GM18511 (cell line): ENCODE results near the gene ETFA.
"Not testable (repeated sequence)": the region's sequence is repeated elsewhere in the genome, so short reads cannot be mapped to it uniquely, and the experiment has no call there.

Experiments
- ATAC-seq: cut with Tn5 transposase; IDR thresholded peaks from one replicate; pipeline ENCODE4 v1.9.1; 2021; ENCODE audit warnings: mild to moderate bottlenecking, moderate library complexity; ENCODE audit not compliant: unreplicated experiment

Gene ETFA

DNA sequence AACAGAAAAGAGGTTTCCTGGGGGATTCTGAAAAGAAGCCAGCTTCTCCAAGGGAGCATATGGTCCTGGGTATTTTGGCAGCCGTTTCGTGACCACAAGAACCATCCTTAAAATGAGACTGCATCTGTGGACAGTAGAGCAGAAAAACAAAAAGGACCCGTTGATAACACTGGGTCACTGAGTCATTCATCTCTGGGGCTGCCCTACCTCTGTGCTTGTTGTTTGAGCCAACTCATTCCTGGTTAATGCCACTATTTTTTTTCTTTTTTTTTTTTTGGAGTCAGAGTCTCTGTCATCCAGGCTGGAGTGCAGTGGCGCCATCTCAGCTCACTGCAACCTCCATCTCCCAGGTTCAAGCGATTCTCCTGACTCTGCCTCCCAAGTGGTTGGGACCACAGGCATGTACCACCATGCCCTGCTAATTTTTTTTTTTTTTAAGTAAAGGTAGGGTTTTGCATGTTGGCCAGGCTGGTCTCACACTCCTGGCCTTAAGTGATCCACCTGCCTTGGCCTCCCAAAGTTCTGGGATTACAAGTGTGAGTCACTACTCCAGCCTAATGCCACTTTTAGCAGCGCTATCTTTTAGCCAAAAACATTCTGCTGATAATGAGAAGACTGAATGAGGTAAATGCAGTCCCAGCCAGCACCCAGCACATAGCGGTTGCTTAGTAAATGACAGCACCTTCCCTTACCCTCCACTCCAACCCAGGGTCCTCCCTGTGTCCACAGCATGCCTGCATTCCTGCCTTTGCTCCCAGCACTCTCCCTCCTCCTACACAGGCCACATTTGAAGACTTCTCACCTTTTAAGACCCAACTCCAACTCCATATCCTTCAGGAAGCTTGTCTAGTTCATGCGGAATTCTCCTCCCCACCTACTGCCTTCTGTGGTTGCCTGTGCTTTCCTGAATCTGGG lies 16.2 kb upstream of the ETFA start:
- ATAC-seq = no peak

DNA sequence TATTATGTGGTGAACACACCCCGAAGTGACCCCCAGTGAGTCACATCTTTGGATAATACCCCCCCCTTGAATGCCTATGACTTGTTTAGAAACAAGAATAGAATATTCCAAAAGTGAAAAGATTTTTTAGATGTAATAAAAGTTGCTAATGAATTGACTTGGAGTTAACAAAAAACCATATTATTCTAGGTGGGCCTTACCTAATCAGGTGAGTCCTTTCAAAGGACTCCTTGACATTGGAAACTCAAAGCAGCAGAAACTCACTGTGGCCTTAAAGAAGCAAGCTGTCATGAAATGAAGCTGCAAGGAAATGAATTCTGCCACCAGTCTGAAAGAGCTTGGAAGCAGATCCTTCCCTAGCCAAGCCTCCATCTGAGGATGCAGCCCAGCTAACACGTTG lies 14.4 kb upstream of the ETFA start:
- ATAC-seq = no peak

DNA sequence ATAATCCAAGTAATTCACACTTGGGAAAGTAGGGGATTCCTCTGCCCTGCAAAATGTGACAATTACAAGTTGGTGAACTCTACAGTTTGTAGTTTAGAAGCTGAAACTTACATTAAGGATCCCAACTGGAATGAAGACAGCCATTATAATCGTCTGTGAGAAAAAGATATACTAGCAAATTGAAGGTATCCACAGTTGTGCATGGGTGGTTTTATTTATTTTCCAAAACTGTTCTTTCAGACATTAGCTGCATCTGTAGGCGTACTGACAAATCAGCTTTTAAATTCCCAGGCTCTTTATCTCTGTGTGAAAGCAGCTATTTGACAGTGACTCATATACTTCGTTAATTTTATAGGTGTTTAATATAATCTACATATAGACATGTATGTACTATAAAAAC lies 12.8 kb upstream of the ETFA start:
- ATAC-seq = no peak

DNA sequence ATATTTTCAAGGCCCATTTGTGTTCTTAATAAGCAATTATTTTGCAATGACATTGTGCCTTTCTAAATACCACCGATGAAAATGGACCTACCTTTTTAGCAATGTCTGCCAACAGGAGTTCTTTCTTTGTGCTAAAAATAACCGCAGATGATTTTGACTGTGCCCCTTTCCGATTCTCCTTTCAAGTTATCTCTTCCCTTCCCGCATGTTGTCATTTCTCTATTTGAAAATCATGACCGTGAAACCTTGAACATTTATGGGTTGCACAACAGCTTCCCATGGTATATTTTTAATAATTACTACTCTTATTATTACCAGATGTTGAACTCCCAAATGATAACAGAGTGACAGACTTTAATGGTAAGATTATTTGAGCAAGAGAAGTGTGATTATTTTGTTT lies 10.3 kb upstream of the ETFA start:
- ATAC-seq = no peak

DNA sequence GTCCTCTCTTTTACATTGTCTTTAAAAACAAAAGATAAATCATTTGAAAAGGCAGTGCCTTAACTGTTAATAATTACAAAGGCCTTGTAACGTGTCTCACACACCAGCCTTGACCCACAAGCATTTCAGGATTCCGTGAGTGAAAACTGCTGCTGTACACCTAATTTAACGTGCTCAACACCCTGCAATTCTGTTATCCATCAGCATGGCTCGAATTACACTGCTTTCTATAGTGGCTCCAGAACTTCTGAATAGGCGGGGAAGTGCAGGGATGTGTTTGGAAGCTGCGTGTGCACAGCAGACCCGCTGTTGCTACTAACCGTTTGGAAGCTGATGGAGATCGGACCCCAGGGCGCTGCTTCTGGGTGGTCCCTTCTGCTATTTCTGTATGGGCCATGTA lies 9.9 kb upstream of the ETFA start:
- ATAC-seq = no peak

DNA sequence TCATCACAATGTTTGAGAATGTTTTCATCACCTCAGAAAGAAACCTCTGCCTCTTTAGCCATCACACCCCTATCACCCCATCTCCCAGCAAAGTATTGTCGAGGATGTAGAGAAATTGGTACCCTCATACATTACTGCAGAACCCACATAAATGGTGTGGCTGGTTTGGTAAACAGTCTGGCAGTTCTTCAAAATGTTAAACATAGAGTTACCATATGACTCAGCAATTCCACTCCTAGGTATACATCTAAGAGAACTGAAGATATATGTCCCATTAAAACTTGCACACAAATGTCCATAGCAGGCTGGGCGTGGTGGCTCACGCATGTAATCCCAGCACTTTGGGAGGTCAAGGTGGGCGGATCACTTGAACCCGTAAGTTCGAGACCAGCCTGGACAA lies 8.7 kb upstream of the ETFA start:
- ATAC-seq = no peak

DNA sequence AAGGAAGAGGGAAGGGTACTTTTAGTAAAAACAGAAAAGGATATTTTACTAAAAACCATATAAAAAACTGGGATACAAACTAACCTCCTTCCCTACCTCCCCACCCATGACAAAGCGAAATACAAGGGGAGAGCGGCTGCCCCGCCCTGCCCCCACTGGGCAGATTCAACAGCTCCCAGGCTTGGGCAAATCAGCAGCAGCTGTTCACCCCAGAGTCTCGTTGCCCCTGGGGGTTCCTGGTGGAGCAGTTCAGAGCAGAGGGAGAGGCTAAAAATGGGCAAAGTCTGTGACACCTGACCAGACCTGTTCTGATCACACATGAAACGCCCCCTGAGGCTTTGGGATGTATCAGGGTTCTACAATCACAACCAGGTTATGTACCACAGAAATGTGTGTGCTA lies 2.5 kb upstream of the ETFA start:
- ATAC-seq = no peak

DNA sequence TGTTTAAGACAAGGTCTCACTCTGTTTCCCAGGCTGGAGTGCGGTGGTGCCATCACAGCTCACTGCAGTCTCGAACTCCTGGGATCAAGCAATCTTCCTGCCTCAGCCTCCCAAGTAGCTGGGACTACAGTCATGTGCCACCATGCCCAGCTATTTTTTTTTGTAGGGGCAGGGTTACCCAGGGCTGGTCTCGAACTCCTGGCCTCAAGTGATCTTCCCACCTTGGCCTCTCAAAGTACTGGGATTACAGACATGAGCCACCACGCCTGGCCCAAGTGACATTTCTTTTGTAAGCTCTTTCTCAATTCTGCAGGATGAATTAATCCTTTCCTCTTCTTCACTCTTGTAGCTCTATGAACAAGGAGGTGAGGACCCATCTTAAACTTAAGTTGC lies 1.9 kb upstream of the ETFA start:
- not testable (repeated sequence) for ATAC-seq

DNA sequence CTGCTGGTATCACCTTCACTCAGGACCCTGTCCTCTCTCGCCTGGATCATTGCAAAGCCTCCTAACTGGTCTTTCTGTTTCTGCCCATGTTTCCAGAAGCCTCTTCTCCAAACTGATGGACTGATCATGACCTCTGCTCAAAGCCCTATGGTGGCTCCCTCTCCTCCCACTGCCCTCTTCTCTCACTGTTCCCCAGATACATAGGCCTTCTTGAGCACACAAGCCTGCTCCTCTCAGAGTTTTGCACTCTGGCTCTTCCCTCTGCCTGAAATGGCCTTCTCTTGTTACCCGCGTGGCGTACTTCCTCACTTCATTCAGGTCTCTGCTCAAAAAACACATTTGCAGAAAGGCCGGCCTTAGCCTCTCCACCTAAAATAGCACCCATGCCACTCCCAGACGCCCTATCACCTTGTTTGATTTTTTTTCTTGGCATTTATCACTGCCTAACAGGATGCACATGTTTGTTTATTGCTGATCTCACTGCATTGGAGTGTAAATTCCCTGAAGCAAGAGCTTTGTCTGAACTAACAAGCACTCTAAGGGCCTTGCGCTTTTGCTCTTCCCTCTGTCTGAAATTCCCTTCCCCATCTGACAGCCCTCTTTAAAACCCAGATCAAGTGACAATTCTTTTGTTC lies 1.4 kb upstream of the ETFA start:
- ATAC-seq = no peak

DNA sequence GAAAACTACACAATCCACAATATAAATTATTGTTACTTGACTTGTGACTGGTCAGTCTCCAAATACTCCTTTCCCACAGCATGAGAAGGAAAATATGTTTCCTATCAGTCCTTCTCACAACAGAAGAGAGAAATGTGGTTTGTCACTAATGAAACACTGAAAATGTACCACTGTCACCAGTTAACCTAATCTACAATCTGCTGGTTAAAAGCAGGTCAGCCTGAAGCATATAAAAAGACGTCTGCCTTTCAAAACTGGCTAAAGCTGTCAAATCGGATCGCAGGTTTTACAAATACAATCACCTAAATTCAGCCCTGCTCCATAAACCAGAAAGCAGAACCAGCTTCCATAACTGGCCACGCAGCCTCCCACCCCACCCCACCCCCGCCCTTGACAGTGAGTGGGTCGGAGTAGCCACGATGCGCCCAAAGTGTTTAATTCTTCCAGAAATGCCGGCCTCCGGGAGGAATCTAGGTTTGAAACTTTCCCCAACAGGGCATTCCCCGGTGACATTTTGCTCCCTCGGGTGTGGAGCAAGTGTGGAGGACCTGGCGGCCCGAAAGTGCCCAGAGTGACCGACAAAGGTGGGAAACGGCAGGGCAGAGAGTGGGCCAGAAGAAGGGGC lies 682 bp downstream of the ETFA start:
- no peak for ATAC-seq

DNA sequence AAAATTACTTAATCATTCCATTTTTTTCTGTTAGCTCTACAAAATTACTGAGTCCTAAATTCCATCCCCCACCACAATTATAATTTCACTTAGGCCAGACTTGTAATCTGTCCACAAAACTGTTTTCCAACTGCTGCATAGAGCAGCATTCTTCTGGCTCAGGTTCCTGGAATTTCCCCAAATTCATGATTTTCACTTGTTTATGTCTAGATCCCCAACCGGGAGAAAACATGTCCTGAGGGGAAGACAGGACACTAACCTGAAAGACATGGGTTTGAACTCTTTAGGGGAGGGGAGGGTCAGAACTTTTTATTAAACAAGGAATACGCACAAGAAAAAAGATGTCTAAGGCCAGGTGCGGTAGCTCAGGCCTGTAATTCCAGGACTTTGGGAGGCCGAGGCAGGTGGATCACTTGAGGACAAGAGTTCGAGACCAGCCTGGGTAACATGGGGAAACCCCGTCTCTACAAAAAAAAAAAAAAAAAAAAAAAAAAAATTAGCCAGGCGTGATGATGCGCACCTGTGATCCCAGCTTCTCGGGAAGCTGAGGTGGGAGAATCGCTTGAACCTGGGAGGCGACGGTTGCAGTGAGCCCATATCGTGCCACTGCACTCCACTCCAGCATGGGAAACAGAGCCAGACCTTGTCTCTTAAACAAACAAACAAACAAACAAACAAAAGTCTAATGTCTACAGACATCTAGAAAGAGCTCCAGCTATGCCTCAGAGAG lies 1.5 kb downstream of the ETFA start:
- no peak for ATAC-seq

DNA sequence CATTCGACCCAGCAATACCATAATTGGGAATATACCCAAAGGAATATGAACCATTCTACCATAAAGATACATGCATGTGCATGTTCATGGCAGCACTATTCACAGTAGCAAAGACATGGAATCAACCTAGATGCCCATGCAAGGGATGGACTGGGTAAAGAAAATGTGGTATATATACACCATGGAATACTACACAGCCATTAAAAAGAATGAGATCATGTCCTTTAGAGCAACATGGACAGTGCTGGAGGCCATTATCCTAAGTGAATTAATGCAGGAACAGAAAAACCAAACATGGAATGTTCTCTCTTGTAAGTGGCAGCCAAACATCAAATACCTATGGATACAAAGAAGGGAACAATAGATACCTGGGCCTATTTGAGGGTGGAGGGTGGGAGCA lies 7.4 kb downstream of the ETFA start:
- ATAC-seq = no peak

DNA sequence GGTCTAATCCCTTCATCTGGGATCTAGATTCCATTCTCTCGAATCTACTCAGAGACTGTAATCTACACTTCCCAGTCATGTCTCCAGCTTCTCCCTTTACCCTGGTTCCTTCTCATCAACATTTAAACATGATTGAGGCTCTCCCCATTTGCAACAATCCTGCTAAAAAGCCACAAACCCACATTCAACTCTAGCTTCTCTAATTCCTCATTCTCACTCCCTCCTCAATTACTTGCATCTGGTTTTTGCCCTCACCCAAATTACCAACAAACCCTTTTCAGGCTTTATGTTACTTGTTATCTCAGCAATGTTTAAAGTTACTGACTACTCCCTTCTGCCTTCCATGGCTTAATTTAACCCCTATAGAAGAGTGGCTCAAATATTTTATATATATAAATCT lies 11.5 kb downstream of the ETFA start:
- ATAC-seq = no peak

DNA sequence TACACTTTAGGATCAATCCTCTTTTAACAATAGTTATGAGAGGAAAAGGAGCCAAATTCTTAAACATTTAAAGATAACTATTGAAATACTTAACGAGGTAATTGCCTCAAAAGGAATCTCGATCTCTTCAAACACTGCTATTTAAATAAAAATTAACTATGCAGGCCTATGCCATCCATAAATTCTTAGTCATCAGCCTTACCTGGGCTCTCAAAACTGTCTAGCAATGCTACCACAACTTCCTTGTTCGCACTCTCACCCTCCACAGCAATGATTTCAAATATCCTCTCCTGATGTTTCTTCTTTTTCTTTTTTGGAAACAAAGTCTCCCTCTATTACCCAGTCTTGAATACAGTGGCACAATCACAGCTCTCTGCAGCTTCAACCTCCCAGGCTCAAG lies 12.3 kb downstream of the ETFA start:
- ATAC-seq = no peak

DNA sequence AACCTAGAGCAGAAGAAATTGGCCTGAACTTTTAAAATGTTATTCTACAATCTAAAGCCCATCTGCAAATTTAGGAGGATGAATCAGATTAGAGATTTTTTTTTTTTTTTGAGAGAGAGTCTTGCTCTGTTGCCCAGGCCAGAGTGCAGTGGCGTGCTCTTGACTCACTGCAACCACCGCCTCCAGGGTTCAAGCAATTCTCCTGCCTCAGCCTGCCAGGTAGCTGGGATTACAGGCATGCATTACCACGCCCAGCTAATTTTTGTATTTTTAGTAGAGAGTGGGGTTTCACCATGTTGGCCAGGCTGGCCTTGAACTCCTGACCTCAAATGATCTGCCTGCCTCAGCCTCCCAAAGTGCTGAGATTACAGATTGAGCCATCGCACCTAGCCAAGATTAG lies 13.3 kb downstream of the ETFA start:
- not testable (repeated sequence) for ATAC-seq

DNA sequence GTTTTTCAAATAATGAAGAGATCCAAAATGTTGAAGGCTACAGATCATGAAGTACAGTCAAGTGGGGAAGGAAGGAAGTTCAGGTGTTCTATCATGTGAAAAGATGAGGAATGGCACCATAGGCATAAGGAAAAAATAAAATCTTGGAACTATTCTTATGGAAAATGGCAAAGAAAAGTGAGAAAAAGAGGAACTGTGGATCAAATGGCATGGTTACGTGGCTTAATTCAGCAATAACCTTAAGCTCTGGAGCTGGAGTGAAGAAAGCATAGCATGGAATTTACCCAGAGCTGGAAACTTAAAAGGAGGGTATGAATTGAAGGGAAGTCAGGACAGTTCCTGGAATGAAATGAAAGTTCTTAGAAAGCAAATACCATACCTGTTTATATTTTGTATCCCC lies 14.4 kb downstream of the ETFA start:
- no peak for ATAC-seq

DNA sequence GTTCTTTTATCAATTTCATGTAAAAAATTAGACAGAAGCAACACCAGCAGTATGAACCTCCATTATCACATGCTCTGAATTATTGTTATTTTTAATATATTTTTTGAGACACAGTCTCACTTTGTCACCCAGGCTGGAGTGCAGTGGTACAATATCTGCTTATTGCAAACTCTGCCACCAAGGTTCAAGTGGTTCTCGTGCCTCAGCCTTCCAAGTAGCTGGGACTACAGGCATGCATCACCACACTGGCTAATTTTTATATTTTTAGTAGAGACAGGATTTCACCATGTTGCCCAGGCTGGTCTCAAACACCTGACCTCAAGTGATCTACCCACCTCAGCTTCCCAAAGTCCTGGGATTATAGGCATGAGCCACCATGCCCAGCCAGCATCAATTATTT lies 16.8 kb downstream of the ETFA start:
- ATAC-seq = not testable (repeated sequence)

DNA sequence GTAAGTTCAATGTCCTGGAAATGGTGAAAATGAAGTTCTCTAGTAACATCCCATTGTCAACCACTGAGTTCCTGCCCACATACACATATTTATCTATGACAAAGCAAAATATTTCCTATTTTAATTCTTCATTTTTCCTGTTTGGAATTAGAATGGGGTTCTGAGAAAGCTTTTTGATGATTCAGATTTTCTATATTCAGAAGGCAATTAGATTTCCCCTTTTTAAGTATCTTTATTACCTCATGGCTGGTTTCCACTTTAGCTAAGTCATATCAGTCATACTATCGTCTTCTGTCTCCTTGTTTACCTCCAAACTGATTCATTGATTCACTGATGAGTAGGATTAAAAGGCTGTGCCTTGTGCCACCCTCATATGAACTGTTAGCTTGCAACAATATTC lies 17.9 kb downstream of the ETFA start:
- no peak for ATAC-seq

DNA sequence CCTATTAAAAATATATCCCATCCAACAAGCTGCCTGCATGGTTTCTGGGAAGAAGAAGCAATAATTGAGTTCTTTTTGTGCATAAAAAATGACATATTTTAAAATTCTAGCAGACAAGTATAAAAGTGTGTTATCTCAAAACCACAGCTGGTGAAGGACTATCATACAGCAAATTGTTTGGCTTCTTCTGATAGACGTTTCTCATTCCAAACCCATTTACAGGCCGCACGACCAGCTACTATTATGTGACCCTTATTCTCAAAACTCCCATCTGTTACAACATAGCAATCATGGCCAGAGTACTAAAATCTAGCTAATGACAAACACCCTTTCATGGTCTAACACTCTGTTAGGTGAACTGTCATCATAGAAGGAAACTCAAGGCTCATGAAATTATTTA lies 21.7 kb downstream of the ETFA start:
- no peak for ATAC-seq

DNA sequence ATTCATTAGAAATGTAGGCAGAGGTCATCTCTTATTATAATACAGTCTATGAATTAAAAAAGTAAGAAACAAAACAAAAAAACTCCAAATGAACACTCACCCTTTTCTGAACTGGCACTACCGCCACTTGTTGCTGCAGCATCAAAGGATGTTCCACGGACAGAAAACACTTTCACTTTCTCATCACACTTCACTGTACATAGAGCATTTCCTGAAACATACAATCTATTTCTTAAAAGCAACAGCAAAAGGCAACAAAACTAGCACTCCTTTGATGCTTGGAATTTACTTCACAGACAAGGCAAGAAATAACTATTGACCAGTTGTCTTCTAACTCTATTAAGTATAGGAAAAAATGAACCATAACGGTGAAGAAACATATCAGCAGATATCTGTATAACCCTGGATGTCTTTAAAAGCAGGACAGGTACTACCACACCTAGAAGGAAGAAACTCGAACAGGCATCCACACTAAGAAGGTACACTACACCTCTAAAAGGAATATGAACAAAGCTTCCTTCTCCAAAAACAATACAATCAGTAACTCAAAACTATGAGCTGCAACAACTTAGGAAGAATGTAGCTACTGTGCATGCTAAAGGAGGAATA lies 24.9 kb downstream of the ETFA start:
- no peak for ATAC-seq

DNA sequence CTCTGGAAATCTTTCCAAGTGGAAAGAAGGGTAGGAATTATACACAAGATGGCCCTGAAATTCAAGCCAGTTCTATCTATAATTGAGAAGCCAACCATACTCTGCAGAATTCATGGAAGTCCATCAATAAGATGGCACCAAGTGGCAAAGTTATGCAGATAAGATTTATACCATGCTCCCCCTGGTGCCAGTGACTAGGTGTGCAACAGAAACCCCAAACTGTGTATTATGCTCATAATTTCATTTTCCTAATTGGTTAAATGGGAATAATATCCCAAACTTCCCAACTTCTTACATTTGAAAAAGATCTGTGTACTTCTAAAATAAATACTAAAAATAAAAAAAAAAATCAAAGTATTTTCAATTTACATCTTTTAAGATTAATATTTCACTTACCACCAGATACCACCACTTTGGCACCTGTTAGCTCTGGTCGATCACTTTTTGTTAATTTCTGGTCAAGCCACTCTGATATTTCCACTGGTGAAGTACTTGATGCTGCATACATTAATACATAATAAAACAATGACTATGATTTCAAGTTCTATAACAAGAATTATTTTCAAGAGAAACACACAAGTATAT lies 25.9 kb downstream of the ETFA start:
- ATAC-seq = no peak
